D721Med (cell line): ENCODE results near the gene PRKCZ.

Source experiments
- DNase-seq: peaks from one replicate; pipeline ENCODE4 v3.0.0; 2011; ENCODE audit warnings: low spot score; ENCODE audit not compliant: insufficient read length
- FAIRE-seq: peaks from 2 replicates; lab custom pipeline; 2011; peaks lifted over from hg19 to GRCh38; lab: Jason Lieb, UNC
- CTCF ChIP-seq: IDR thresholded peaks from 2 replicates; pipeline ENCODE4 v1.5.1; 2012; ENCODE audit warnings: mild to moderate bottlenecking, control low read depth; ENCODE audit not compliant: insufficient read depth; ENCODE audit errors: missing control alignments

Gene PRKCZ

GRCh38 chr1:2105781-2106524 lies 55.7 kb downstream of the PRKCZ start:
- no peak for TF ChIP-seq CTCF
- FAIRE-seq (no peak), DNase-seq (no peak)

- no peak for TF ChIP-seq CTCF
- no peak for FAIRE-seq
- DNase-seq, result no peak
Observed at GRCh38 chr1:2106659-2107405, 56.6 kb downstream of the PRKCZ start.

- FAIRE-seq, result no peak
Observed at GRCh38 chr1:2107586-2108212, 57.5 kb downstream of the PRKCZ start.

GRCh38 chr1:2108213-2108876 lies 58.1 kb downstream of the PRKCZ start:
- FAIRE-seq (no peak), DNase-seq (peak; percentile 36)
- TF ChIP-seq CTCF, result peak; percentile 40

More at GRCh38 chr1:2107586-2108212, 57.5 kb downstream of the PRKCZ start:
- no peak for TF ChIP-seq CTCF
- no peak for DNase-seq

GRCh38 chr1:2108877-2109580 lies 58.8 kb downstream of the PRKCZ start:
- DNase-seq (no peak), FAIRE-seq (no peak)
- TF ChIP-seq CTCF, result no peak

GRCh38 chr1:2109581-2110021 lies 59.4 kb downstream of the PRKCZ start:
- DNase-seq (no peak), FAIRE-seq (no peak)
- TF ChIP-seq CTCF, result no peak
